ENCODE results near the gene MGLL.

MGLL gene

GRCh38 chr3:127822682-127823425, 539 bp upstream of the MGLL start:
- Histone ChIP-seq H3K27ac (ENCODE audit: low read length) (no peak overlapping the region), H3K27me3 (ENCODE audit: control insufficient read depth, insufficient read depth, low read length) (peaks cover 9% of the 10 kb centered on the region; the same call in 1 of the 2 replicates), H3K4me3 (ENCODE audit: low read length) (peak overlapping the region; percentile 60), H3K9me3 (ENCODE audit: control insufficient read depth, insufficient read depth, low read length) (no peaks in the 10 kb centered on the region), H3K4me1 (ENCODE audit: control insufficient read depth, insufficient read depth, low read length) (0 out of 2 replicates have a peak, but pooled peaks cover 1% of the 10 kb centered on the region), H3K36me3 (ENCODE audit: control insufficient read depth, insufficient read depth, low read length) (no peaks in the 10 kb centered on the region; the same call in 1 of the 2 replicates)
- no CpG with 5 or more reads among the region's 99 CpGs for WGBS (ENCODE audit: insufficient coverage, insufficient read length)
- DNase-seq (ENCODE audit: low read depth, low spot score), result no peak

GRCh38 chr3:127821394-127821793, 921 bp downstream of the MGLL start:
- no peak for DNase-seq (ENCODE audit: low read depth, low spot score)
- H3K27me3 ChIP-seq (ENCODE audit: control insufficient read depth, insufficient read depth, low read length), result peaks cover 9% of the 10 kb centered on the region; the same call in 1 of the 2 replicates
- WGBS (ENCODE audit: insufficient coverage, insufficient read length), result no CpG with 5 or more reads among the region's 8 CpGs

GRCh38 chr3:127820826-127821313, 1.4 kb downstream of the MGLL start:
- H3K27ac ChIP-seq (ENCODE audit: low read length), result no peak overlapping the region
- no peaks in the 10 kb centered on the region; the same call in 1 of the 2 replicates for H3K36me3 ChIP-seq (ENCODE audit: control insufficient read depth, insufficient read depth, low read length)
- no peak for DNase-seq (ENCODE audit: low read depth, low spot score)
- 0 out of 2 replicates have a peak, but pooled peaks cover 1% of the 10 kb centered on the region for H3K4me1 ChIP-seq (ENCODE audit: control insufficient read depth, insufficient read depth, low read length)
- no CpG with 5 or more reads among the region's 1 CpG for WGBS (ENCODE audit: insufficient coverage, insufficient read length)
- H3K4me3 ChIP-seq (ENCODE audit: low read length), result no peak overlapping the region
- H3K9me3 ChIP-seq (ENCODE audit: control insufficient read depth, insufficient read depth, low read length), result no peaks in the 10 kb centered on the region
- peaks cover 9% of the 10 kb centered on the region; the same call in 1 of the 2 replicates for H3K27me3 ChIP-seq (ENCODE audit: control insufficient read depth, insufficient read depth, low read length)

More at GRCh38 chr3:127821394-127821793, 921 bp downstream of the MGLL start:
- Histone ChIP-seq H3K9me3 (ENCODE audit: control insufficient read depth, insufficient read depth, low read length) (no peaks in the 10 kb centered on the region), H3K27ac (ENCODE audit: low read length) (no peak overlapping the region), H3K4me1 (ENCODE audit: control insufficient read depth, insufficient read depth, low read length) (0 out of 2 replicates have a peak, but pooled peaks cover 1% of the 10 kb centered on the region), H3K36me3 (ENCODE audit: control insufficient read depth, insufficient read depth, low read length) (no peaks in the 10 kb centered on the region; the same call in 1 of the 2 replicates), H3K4me3 (ENCODE audit: low read length) (no peak overlapping the region)

GRCh38 chr3:127820221-127820825, 2.0 kb downstream of the MGLL start:
- 0 out of 2 replicates have a peak, but pooled peaks cover 1% of the 10 kb centered on the region for H3K4me1 ChIP-seq (ENCODE audit: control insufficient read depth, insufficient read depth, low read length)
- no CpG with 5 or more reads among the region's 9 CpGs for WGBS (ENCODE audit: insufficient coverage, insufficient read length)
- H3K9me3 ChIP-seq (ENCODE audit: control insufficient read depth, insufficient read depth, low read length), result no peaks in the 10 kb centered on the region
- no peaks in the 10 kb centered on the region; the same call in 1 of the 2 replicates for H3K36me3 ChIP-seq (ENCODE audit: control insufficient read depth, insufficient read depth, low read length)
- H3K27me3 ChIP-seq (ENCODE audit: control insufficient read depth, insufficient read depth, low read length), result peaks cover 9% of the 10 kb centered on the region; the same call in 1 of the 2 replicates
- no peak for DNase-seq (ENCODE audit: low read depth, low spot score)
- H3K27ac ChIP-seq (ENCODE audit: low read length), result no peak overlapping the region
- no peak overlapping the region for H3K4me3 ChIP-seq (ENCODE audit: low read length)

GRCh38 chr3:127819656-127820055, 2.7 kb downstream of the MGLL start:
- 0 out of 2 replicates have a peak, but pooled peaks cover 1% of the 10 kb centered on the region for H3K4me1 ChIP-seq (ENCODE audit: control insufficient read depth, insufficient read depth, low read length)
- H3K27me3 ChIP-seq (ENCODE audit: control insufficient read depth, insufficient read depth, low read length), result peaks cover 9% of the 10 kb centered on the region; the same call in 1 of the 2 replicates
- WGBS (ENCODE audit: insufficient coverage, insufficient read length), result no CpG with 5 or more reads among the region's 2 CpGs
- DNase-seq (ENCODE audit: low read depth, low spot score), result no peak
- no peak overlapping the region for H3K4me3 ChIP-seq (ENCODE audit: low read length)
- H3K9me3 ChIP-seq (ENCODE audit: control insufficient read depth, insufficient read depth, low read length), result no peaks in the 10 kb centered on the region
- no peaks in the 10 kb centered on the region; the same call in 1 of the 2 replicates for H3K36me3 ChIP-seq (ENCODE audit: control insufficient read depth, insufficient read depth, low read length)
- no peak overlapping the region for H3K27ac ChIP-seq (ENCODE audit: low read length)

GRCh38 chr3:127819086-127819485, 3.2 kb downstream of the MGLL start:
- Histone ChIP-seq H3K27ac (ENCODE audit: low read length) (no peak overlapping the region), H3K4me3 (ENCODE audit: low read length) (no peak overlapping the region), H3K9me3 (ENCODE audit: control insufficient read depth, insufficient read depth, low read length) (no peaks in the 10 kb centered on the region), H3K36me3 (ENCODE audit: control insufficient read depth, insufficient read depth, low read length) (no peaks in the 10 kb centered on the region; the same call in 1 of the 2 replicates), H3K4me1 (ENCODE audit: control insufficient read depth, insufficient read depth, low read length) (0 out of 2 replicates have a peak, but pooled peaks cover 1% of the 10 kb centered on the region), H3K27me3 (ENCODE audit: control insufficient read depth, insufficient read depth, low read length) (peaks cover 9% of the 10 kb centered on the region; the same call in 1 of the 2 replicates)
- WGBS (ENCODE audit: insufficient coverage, insufficient read length), result no CpG with 5 or more reads among the region's 9 CpGs
- no peak for DNase-seq (ENCODE audit: low read depth, low spot score)

GRCh38 chr3:127817406-127817841, 4.9 kb downstream of the MGLL start:
- DNase-seq (ENCODE audit: low read depth, low spot score), result no peak
- Histone ChIP-seq H3K9me3 (ENCODE audit: control insufficient read depth, insufficient read depth, low read length) (no peaks in the 10 kb centered on the region), H3K4me1 (ENCODE audit: control insufficient read depth, insufficient read depth, low read length) (0 out of 2 replicates have a peak, but pooled peaks cover 1% of the 10 kb centered on the region), H3K27me3 (ENCODE audit: control insufficient read depth, insufficient read depth, low read length) (peaks cover under 1% of the 10 kb centered on the region; the same call in 1 of the 2 replicates), H3K4me3 (ENCODE audit: low read length) (no peak overlapping the region), H3K36me3 (ENCODE audit: control insufficient read depth, insufficient read depth, low read length) (no peaks in the 10 kb centered on the region), H3K27ac (ENCODE audit: low read length) (no peak overlapping the region)
- WGBS (ENCODE audit: insufficient coverage, insufficient read length), result no CpG with 5 or more reads among the region's 5 CpGs

GRCh38 chr3:127816783-127817405, 5.4 kb downstream of the MGLL start:
- H3K27ac ChIP-seq (ENCODE audit: low read length), result no peak overlapping the region
- H3K4me3 ChIP-seq (ENCODE audit: low read length), result no peak overlapping the region
- DNase-seq (ENCODE audit: low read depth, low spot score), result no peak
- no CpG with 5 or more reads among the region's 11 CpGs for WGBS (ENCODE audit: insufficient coverage, insufficient read length)
- no peaks in the 10 kb centered on the region for H3K9me3 ChIP-seq (ENCODE audit: control insufficient read depth, insufficient read depth, low read length)
- 0 out of 2 replicates have a peak, but pooled peaks cover 1% of the 10 kb centered on the region for H3K4me1 ChIP-seq (ENCODE audit: control insufficient read depth, insufficient read depth, low read length)
- no peaks in the 10 kb centered on the region; the same call in 1 of the 2 replicates for H3K27me3 ChIP-seq (ENCODE audit: control insufficient read depth, insufficient read depth, low read length)
- H3K36me3 ChIP-seq (ENCODE audit: control insufficient read depth, insufficient read depth, low read length), result no peaks in the 10 kb centered on the region

GRCh38 chr3:127815641-127816605, 6.4 kb downstream of the MGLL start:
- no peak for DNase-seq (ENCODE audit: low read depth, low spot score)
- no CpG with 5 or more reads among the region's 23 CpGs for WGBS (ENCODE audit: insufficient coverage, insufficient read length)
- no peak overlapping the region for H3K27ac ChIP-seq (ENCODE audit: low read length)

More at GRCh38 chr3:127815641-127816605, 6.4 kb downstream of the MGLL start:
- 0 out of 2 replicates have a peak, but pooled peaks cover 1% of the 10 kb centered on the region for H3K4me1 ChIP-seq (ENCODE audit: control insufficient read depth, insufficient read depth, low read length)
- no peaks in the 10 kb centered on the region for H3K27me3 ChIP-seq (ENCODE audit: control insufficient read depth, insufficient read depth, low read length)
- no peak overlapping the region for H3K4me3 ChIP-seq (ENCODE audit: low read length)
- H3K36me3 ChIP-seq (ENCODE audit: control insufficient read depth, insufficient read depth, low read length), result no peaks in the 10 kb centered on the region
- H3K9me3 ChIP-seq (ENCODE audit: control insufficient read depth, insufficient read depth, low read length), result no peaks in the 10 kb centered on the region
